ENCODE data around the gene CDH23.

The CDH23 gene

GRCh38 chr10:71525721-71526120 is 129.0 kb downstream of the CDH23 start:
- H3K4me2 ChIP-seq (ENCODE audit: low read depth, low read length, poor library complexity, severe bottlenecking) = no peak overlapping the region
- no peaks in the 10 kb centered on the region for H3K27me3 ChIP-seq (ENCODE audit: insufficient read depth, low read length, poor library complexity, severe bottlenecking)
- H3K4me1 ChIP-seq (ENCODE audit: insufficient read depth, low read length, poor library complexity, severe bottlenecking) = no peaks in the 10 kb centered on the region
- no peaks in the 10 kb centered on the region for H3F3A ChIP-seq (ENCODE audit: low read depth)
- H3K9me2 ChIP-seq (replicated peaks; ENCODE audit: low read depth, low read length) = no peaks in the 10 kb centered on the region
- H3K79me2 ChIP-seq (ENCODE audit: insufficient read depth, low read length) = no peaks in the 10 kb centered on the region
- no peak for TF ChIP-seq CTCF (conservative IDR thresholded peaks at IDR 0.05; ENCODE audit: low read length)
- TF ChIP-seq EZH2phosphoT487 (IDR thresholded peaks at IDR 0.05; ENCODE audit: borderline replicate concordance) = no peak
- no peaks in the 10 kb centered on the region for H3K36me3 ChIP-seq (ENCODE audit: insufficient read depth, low read length)
- no peaks in the 10 kb centered on the region for H3K9me3 ChIP-seq (ENCODE audit: insufficient read depth, low read depth, low read length)
- H3K9ac ChIP-seq (ENCODE audit: low read depth, low read length, poor library complexity, severe bottlenecking) = no peak overlapping the region
- no peak overlapping the region for H2AFZ ChIP-seq (ENCODE audit: low read length)
- no peaks in the 10 kb centered on the region for H4K20me1 ChIP-seq (ENCODE audit: insufficient read depth, low read length, poor library complexity, severe bottlenecking)
- H3K4me3 ChIP-seq (ENCODE audit: low read length, poor library complexity, severe bottlenecking) = no peak overlapping the region

GRCh38 chr10:71526653-71527052 is 129.9 kb downstream of the CDH23 start:
- Histone ChIP-seq H3F3A (ENCODE audit: low read depth) (no peaks in the 10 kb centered on the region), H4K20me1 (ENCODE audit: insufficient read depth, low read length, poor library complexity, severe bottlenecking) (no peaks in the 10 kb centered on the region), H2AFZ (ENCODE audit: low read length) (no peak overlapping the region), H3K4me1 (ENCODE audit: insufficient read depth, low read length, poor library complexity, severe bottlenecking) (peaks cover 3% of the 10 kb centered on the region), H3K9me2 (replicated peaks; ENCODE audit: low read depth, low read length) (no peaks in the 10 kb centered on the region), H3K36me3 (ENCODE audit: insufficient read depth, low read length) (no peaks in the 10 kb centered on the region), H3K9me3 (ENCODE audit: insufficient read depth, low read depth, low read length) (no peaks in the 10 kb centered on the region), H3K27me3 (ENCODE audit: insufficient read depth, low read length, poor library complexity, severe bottlenecking) (no peaks in the 10 kb centered on the region), H3K4me2 (ENCODE audit: low read depth, low read length, poor library complexity, severe bottlenecking) (no peak overlapping the region), H3K9ac (ENCODE audit: low read depth, low read length, poor library complexity, severe bottlenecking) (no peak overlapping the region), H3K79me2 (ENCODE audit: insufficient read depth, low read length) (no peaks in the 10 kb centered on the region), H3K4me3 (ENCODE audit: low read length, poor library complexity, severe bottlenecking) (no peak overlapping the region)
- TF ChIP-seq CTCF (conservative IDR thresholded peaks at IDR 0.05; ENCODE audit: low read length) (no peak), EZH2phosphoT487 (IDR thresholded peaks at IDR 0.05; ENCODE audit: borderline replicate concordance) (no peak)

GRCh38 chr10:71527135-71527534 is 130.4 kb downstream of the CDH23 start:
- Histone ChIP-seq H3K4me3 (ENCODE audit: low read length, poor library complexity, severe bottlenecking) (no peak overlapping the region), H3K4me1 (ENCODE audit: insufficient read depth, low read length, poor library complexity, severe bottlenecking) (peaks cover 6% of the 10 kb centered on the region), H3F3A (ENCODE audit: low read depth) (no peaks in the 10 kb centered on the region), H4K20me1 (ENCODE audit: insufficient read depth, low read length, poor library complexity, severe bottlenecking) (no peaks in the 10 kb centered on the region), H3K4me2 (ENCODE audit: low read depth, low read length, poor library complexity, severe bottlenecking) (no peak overlapping the region), H3K9me3 (ENCODE audit: insufficient read depth, low read depth, low read length) (no peaks in the 10 kb centered on the region), H2AFZ (ENCODE audit: low read length) (no peak overlapping the region), H3K9ac (ENCODE audit: low read depth, low read length, poor library complexity, severe bottlenecking) (no peak overlapping the region), H3K27me3 (ENCODE audit: insufficient read depth, low read length, poor library complexity, severe bottlenecking) (no peaks in the 10 kb centered on the region), H3K36me3 (ENCODE audit: insufficient read depth, low read length) (no peaks in the 10 kb centered on the region), H3K9me2 (replicated peaks; ENCODE audit: low read depth, low read length) (no peaks in the 10 kb centered on the region), H3K79me2 (ENCODE audit: insufficient read depth, low read length) (no peaks in the 10 kb centered on the region)
- TF ChIP-seq EZH2phosphoT487 (IDR thresholded peaks at IDR 0.05; ENCODE audit: borderline replicate concordance) = no peak
- TF ChIP-seq CTCF (conservative IDR thresholded peaks at IDR 0.05; ENCODE audit: low read length) = no peak

All from Loucy (cell line).